Uterus (tissue), 4 donors: ENCODE results near the gene MFSD11. TPM values are rescaled to one million over a fixed set of nuclear protein-coding genes. Genes with fewer than 3 reads are reported as not detected.
A peak's percentile ranks its signal among the peaks of the same experiment; 100 is the strongest.

ENCODE experiments used
- DNase-seq, 2 donors: peaks; one replicate each; pipeline ENCODE4 v3.0.0-alpha.2; 2019 to 2020
- H3K27ac ChIP-seq, 2 donors: fragments of 200-600 bp; sonication (generic); 1 replicate in 1 of 2; 2 replicates in 1 of 2; pipeline ENCODE4 v1.5.1; 2016 to 2018
- H3K27me3 ChIP-seq, 2 donors: fragments of 200-600 bp; sonication (generic); one replicate each; pipeline ENCODE4 v1.5.1; 2018 to 2019; ENCODE audit warnings: control low read depth in 1 of 2
- H3K36me3 ChIP-seq, 2 donors: fragments of 200-600 bp; sonication (generic); one replicate each; pipeline ENCODE4 v1.5.1; 2019; ENCODE audit warnings: control low read depth in 1 of 2
- H3K4me1 ChIP-seq, 2 donors: fragments of 200-600 bp; sonication (generic); one replicate each; pipeline ENCODE4 v1.5.1; 2018 to 2019; ENCODE audit warnings: control low read depth in 1 of 2
- H3K4me3 ChIP-seq, 2 donors: fragments of 200-600 bp; sonication (generic); 1 replicate in 1 of 2; 2 replicates in 1 of 2; pipeline ENCODE4 v1.5.1; 2018 to 2019; ENCODE audit warnings: mild to moderate bottlenecking in 1 of 2
- H3K9me3 ChIP-seq, 2 donors: fragments of 200-600 bp; sonication (generic); one replicate each; pipeline ENCODE4 v1.5.1; 2019; ENCODE audit warnings: control low read depth in 1 of 2
- CTCF ChIP-seq, 4 experiments: fragments of 200-600 bp in 2 of 4; fragments of 450-650 bp in 2 of 4; sonication (generic) in 2 of 4; IDR thresholded peaks; one replicate each; pipeline ENCODE4 v1.5.1; 2016 to 2019; ENCODE audit warnings: antibody characterized with exemption in 4 of 4, mild to moderate bottlenecking in 2 of 4, moderate library complexity in 1 of 4
- POLR2A ChIP-seq, 2 donors: fragments of 450-650 bp; IDR thresholded peaks; one replicate each; pipeline ENCODE4 v1.6.1; 2016; ENCODE audit warnings: antibody characterized with exemption in 2 of 2, mild to moderate bottlenecking in 1 of 2, moderate library complexity in 1 of 2
- intact Hi-C: fragments of 100-400 bp; cut with DNase I; formaldehyde crosslinking; loops from one replicate; pipeline ENCODE4 v1.15.1; 2023; ENCODE audit warnings: low total_unique reads
- total RNA-seq, 4 donors: library from RNA; depleted of rRNA in 3 of 4; stranded (reverse); fragments of >200 nt in 3 of 4; gene quantifications; one replicate each; pipeline versions ENCODE4 v1.1.0 to v1.2.4, GENCODE V29; 2014 to 2023
- donor health status: DM: yes; HTN: yes; CAD: no.

MFSD11 gene
- total RNA-seq, 4 donors from 2014 or later, result 32.0 to 69.2 (median 45.2) TPM

GRCh38 chr17:76789235-76789788 lies 51.4 kb downstream of the MFSD11 start:
- no peak for DNase-seq

GRCh38 chr17:76791053-76791980 lies 53.4 kb downstream of the MFSD11 start:
- intact Hi-C loops, result no loop called here
- DNase-seq, result peak; percentile 19 to 26
- Histone ChIP-seq H3K4me1 (peaks cover 0 to 5% of the 10 kb centered on the region in 2 donors), H3K27ac (peak overlapping the region; percentile 65 to 70), H3K27me3 (no peaks in the 10 kb centered on the region), H3K36me3 (no peaks in the 10 kb centered on the region), H3K4me3 (peak overlapping the region in 1 of 2 donors; percentile 18), H3K9me3 (no peaks in the 10 kb centered on the region)
- no peak for TF ChIP-seq POLR2A (IDR thresholded peaks at IDR 0.05)
- no peak for TF ChIP-seq CTCF (IDR thresholded peaks at IDR 0.05)

More at GRCh38 chr17:76789235-76789788, 51.4 kb downstream of the MFSD11 start:
- H3K4me3 ChIP-seq, result no peak overlapping the region
- no peaks in the 10 kb centered on the region for H3K36me3 ChIP-seq
- TF ChIP-seq CTCF (IDR thresholded peaks at IDR 0.05), result no peak
- TF ChIP-seq POLR2A (IDR thresholded peaks at IDR 0.05), result no peak
- intact Hi-C loops, result no loop called here
- no peaks in the 10 kb centered on the region for H3K27me3 ChIP-seq
- no peaks in the 10 kb centered on the region for H3K9me3 ChIP-seq
- H3K4me1 ChIP-seq, result peaks cover 0 to 5% of the 10 kb centered on the region in 2 donors
- H3K27ac ChIP-seq, result no peak overlapping the region

GRCh38 chr17:76792348-76792747 lies 54.4 kb downstream of the MFSD11 start:
- TF ChIP-seq CTCF (IDR thresholded peaks at IDR 0.05) (no peak), POLR2A (IDR thresholded peaks at IDR 0.05) (no peak)
- no peaks in the 10 kb centered on the region for H3K36me3 ChIP-seq
- H3K4me1 ChIP-seq, result peaks cover 0 to 5% of the 10 kb centered on the region in 2 donors
- DNase-seq, result no peak
- H3K27me3 ChIP-seq, result no peaks in the 10 kb centered on the region
- no peak overlapping the region for H3K27ac ChIP-seq
- H3K9me3 ChIP-seq, result no peaks in the 10 kb centered on the region
- intact Hi-C loops, result no loop called here
- H3K4me3 ChIP-seq, result no peak overlapping the region

- Histone ChIP-seq H3K27ac (no peak overlapping the region), H3K27me3 (no peaks in the 10 kb centered on the region), H3K9me3 (no peaks in the 10 kb centered on the region), H3K4me1 (peaks cover 0 to 5% of the 10 kb centered on the region in 2 donors), H3K36me3 (no peaks in the 10 kb centered on the region), H3K4me3 (no peak overlapping the region)
- intact Hi-C loops, result no loop called here
- DNase-seq, result no peak
- no peak for TF ChIP-seq POLR2A (IDR thresholded peaks at IDR 0.05)
- TF ChIP-seq CTCF (IDR thresholded peaks at IDR 0.05), result no peak
Measured at GRCh38 chr17:76793775-76794174, 55.9 kb downstream of the MFSD11 start.

GRCh38 chr17:76796081-76796480 lies 58.2 kb downstream of the MFSD11 start:
- Histone ChIP-seq H3K27ac (no peak overlapping the region), H3K4me3 (no peak overlapping the region), H3K4me1 (peaks cover 0 to under 1% of the 10 kb centered on the region in 2 donors), H3K36me3 (no peaks in the 10 kb centered on the region), H3K27me3 (no peaks in the 10 kb centered on the region), H3K9me3 (no peaks in the 10 kb centered on the region)
- DNase-seq, result no peak
- intact Hi-C loops, result no loop called here
- TF ChIP-seq CTCF (IDR thresholded peaks at IDR 0.05) (no peak), POLR2A (IDR thresholded peaks at IDR 0.05) (no peak)
